Right lung (tissue), 5 donors: ENCODE measurements around the gene APOO. TPM values are rescaled to one million over a fixed set of nuclear protein-coding genes. Genes with fewer than 3 reads are reported as not detected.

Source experiments
- DNase-seq, 2 donors: peaks; one replicate each; pipeline ENCODE4 v3.0.0-alpha.2; 2013
- polyA plus RNA-seq, 5 donors: library from polyadenylated mRNA; unstranded; fragments of 120-200 nt; gene quantifications; one replicate each; pipeline versions ENCODE4 v1.2.1 to v1.2.3, GENCODE V29; 2013; ENCODE audit warnings: inconsistent platforms in 1 of 5, low replicate concordance in 1 of 5; ENCODE audit not compliant: insufficient read length in 5 of 5, insufficient read depth in 1 of 5

The APOO gene
- polyA plus RNA-seq, 5 donors = 16.8 to 23.6 (median 21.6) TPM

- no peak for DNase-seq
Measured at GRCh38 chrX:23821847-23822246, 85.9 kb downstream of the APOO start.

DNA sequence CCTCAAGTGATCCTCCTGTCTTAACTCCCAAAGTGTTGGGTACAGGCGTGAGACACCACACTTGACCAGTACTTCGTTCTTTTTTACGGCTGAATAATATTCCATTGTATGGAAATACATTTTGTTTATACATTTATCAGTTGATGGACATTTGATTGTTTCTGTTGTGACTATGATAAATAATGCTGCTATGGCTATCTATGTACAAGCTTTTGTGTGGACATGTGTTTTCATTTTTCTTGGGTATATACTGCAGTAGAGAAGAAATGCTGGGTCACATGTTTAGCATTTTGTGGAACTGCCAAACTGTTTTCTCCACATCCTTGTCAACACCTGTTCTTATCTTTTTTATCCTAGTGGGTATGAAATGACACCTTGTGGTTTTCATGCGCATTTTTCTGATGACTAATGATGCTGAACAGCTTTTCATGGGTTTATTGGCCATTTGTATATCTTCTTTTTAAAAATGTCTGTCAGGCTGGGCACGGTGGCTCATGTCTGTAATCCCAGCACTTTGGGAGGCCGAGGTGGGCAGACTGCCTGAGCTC is 87.4 kb downstream of the APOO start:
- no peak for DNase-seq

GRCh38 chrX:23819385-23820234 is 88.1 kb downstream of the APOO start:
- DNase-seq = no peak

- no peak for DNase-seq
Measured at GRCh38 chrX:23817979-23818336, 89.8 kb downstream of the APOO start.

- no peak for DNase-seq
Measured at GRCh38 chrX:23816179-23816578, 91.6 kb downstream of the APOO start.

DNA sequence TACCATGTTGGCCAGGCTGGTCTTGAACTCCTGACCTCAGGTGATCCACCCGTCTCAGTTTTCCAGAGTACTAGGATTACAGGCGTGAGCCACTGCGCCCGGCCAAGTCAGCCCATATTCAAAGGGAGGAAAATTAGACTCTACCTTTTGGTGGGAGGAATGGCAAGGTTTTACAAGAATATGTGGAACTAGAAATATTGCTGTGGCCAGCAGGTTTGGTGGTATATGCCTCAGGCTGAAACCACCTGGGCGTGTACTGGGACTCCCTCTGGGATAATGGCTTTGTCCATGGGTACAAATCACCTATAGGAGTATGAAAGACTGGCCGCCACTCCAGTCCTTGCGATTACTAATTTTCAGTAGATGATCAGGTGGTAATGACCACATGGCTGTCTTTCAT is 92.4 kb downstream of the APOO start:
- no peak for DNase-seq

- DNase-seq = no peak
Measured at GRCh38 chrX:23813808-23814207, 93.9 kb downstream of the APOO start.

DNA sequence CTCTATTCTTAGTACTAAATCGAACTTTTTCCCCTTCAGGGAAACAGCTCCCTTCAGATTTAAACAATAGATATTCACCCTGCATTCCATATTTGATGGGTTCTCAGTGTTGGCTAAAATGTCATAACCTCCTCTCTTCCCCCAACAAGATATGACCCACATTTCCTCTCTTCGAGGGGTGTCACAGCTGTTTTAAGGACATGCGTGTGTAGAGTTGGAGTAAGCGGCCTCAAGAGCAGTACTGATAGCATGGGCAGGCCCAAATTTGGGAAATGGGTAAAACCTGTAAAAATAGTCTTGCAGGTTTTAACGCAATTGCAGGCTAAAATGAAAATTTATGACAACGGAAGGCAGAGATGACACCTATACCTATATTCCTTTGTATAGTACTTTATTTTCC is 96.1 kb downstream of the APOO start:
- no peak for DNase-seq

DNA sequence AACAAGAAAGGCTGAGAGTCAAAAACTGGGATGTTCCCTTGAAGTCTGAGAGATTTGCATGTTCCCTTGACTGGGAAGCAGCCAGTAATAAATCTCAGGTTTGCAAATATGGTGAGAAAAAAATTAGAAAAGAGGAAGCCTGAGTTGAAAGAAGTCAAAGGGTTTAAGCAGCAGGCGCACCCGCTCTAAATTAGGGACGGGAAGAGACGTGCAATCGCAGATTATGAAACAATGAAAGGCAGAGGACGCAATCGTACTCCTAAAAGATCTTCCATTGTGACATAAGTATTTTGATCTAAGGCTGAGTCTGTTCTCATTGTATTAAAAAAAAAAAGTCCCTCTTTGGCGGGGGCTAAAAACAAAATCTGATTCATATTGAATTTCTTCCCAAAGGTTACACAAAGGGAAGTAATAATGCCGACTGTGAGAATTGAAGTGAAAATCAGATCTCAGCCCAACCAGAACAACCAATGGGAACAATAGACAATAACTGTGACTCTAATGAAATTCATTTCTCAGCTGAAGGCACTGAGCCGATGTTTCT is 96.6 kb downstream of the APOO start:
- no peak for DNase-seq

DNA sequence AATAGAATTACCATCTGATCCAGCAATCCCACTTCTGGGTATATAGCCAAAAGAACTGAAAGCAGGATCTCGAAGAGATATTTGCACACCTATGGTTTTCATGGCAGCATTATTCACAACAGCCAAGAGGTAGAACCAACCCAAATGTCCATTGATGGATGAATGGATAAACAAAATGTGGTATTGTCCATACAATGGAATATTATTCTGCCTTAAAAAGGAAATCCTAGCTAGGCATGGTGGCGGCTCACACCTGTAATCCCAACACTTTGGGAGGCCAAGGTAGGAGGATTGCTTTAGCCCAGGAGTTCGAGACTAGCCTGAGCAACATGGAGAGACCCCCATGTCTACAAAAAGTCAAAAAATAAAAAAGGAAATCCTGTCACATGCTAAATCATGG is 97.5 kb downstream of the APOO start:
- no peak for DNase-seq

- DNase-seq = no peak
Measured at GRCh38 chrX:23805389-23805788, 102.3 kb downstream of the APOO start.

GRCh38 chrX:23804578-23804977 is 103.2 kb downstream of the APOO start:
- DNase-seq = no peak

GRCh38 chrX:23803931-23804381 is 103.8 kb downstream of the APOO start:
- no peak for DNase-seq

DNA sequence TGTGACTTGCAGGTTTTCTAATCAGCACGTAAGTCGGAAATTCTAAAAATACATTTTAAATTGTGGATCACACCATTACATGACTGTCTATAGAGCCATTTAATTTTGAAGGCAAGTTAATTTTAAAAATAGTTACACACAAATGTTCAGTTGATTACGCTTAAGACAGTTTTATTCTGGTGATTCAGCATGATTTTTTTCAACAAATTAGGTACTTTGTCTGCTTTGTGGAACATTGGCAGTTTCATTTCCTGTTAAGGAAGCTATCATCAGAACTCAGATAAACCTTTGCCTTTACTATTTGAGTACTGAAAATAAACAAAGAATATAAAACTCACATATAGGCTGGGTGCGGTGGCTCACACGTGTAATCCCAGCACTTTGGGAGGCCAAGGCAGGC is 105.3 kb downstream of the APOO start:
- DNase-seq = no peak

DNA sequence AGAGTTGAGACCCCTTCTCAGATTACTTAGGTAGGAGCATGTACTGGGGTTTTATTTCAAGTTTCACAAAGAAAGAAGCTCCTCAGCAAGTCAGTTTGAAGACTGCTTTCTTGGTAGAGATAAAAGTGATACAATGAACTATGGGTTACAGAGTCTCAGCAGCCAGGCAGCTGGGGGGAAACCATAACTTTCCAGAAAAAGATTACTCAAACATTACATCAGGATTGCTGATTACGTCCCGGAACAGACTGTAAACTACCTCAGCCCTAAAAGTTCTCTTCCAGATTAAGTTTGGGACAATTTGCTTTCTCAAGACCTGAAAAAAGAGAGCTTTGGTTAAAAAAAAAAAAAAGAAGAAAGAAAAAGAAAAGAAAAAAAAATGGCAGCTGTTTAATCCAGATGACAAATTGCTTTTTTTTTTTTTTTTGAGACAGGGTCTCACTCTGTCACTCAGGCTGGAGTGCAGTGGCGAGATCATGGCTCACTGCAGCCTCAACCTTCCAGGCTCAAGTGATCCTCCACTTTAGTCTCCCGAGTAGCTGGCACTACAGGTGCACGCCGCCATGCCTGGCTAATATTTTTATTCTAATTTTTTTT is 108.2 kb downstream of the APOO start:
- no peak for DNase-seq

DNA sequence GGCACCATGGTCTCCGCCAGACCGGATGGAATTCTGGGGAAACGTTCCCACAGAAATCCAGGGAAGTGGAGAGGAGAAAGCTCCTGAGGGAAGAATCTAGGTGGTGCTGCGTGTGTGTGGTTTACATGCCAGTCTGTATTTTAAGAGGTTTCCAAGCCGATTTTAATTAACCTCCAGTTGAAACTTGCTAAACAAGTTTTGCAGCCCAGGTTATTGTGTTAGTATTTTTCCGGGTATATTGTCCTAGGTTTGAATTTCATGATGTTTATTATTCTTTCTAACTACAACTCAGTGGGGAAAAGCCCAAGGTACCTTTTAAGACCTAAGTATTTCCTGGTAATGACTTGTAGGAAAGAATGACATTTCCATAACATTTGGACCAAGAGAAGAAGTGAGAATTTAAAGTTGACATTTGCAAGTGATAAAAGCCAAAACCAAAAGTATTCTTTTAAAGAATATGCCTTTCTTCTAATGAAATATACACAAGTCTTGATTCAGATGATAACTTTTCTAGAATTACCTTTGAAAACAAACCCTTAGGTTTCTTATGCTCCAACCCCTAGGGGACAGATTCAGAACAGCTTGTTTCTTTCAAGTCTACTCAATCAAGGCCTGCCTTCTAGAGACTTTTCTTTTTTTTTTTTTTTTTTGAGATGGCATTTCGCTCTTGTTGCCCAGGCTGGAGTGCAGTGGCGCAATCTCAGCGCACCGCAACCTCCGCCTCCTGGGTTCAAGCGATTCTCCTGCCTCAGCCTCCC is 110.2 kb downstream of the APOO start:
- DNase-seq = no peak

DNA sequence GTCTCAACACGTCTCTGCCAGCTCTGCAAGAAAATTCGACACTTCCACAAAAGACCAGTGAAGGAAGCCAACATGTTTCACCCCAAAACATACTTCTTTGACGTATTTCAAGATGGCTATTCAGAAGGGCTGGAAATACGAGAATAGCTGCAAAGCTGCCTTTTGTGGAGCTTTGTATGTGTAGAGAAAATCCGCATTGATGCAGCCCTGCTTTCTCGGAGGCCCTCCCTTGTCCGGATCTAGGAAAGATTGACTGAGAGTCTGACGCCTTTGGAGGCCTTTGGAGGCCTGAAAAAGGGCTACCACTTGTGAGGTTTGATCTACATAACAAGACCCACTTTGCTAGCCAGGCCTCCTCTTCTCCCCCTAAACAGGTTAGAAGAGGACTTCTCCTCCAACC is 112.5 kb downstream of the APOO start:
- DNase-seq = no peak

- no peak for DNase-seq
Measured at GRCh38 chrX:23792861-23793553, 114.7 kb downstream of the APOO start.

GRCh38 chrX:23790155-23790497 is 117.6 kb downstream of the APOO start:
- no peak for DNase-seq

DNA sequence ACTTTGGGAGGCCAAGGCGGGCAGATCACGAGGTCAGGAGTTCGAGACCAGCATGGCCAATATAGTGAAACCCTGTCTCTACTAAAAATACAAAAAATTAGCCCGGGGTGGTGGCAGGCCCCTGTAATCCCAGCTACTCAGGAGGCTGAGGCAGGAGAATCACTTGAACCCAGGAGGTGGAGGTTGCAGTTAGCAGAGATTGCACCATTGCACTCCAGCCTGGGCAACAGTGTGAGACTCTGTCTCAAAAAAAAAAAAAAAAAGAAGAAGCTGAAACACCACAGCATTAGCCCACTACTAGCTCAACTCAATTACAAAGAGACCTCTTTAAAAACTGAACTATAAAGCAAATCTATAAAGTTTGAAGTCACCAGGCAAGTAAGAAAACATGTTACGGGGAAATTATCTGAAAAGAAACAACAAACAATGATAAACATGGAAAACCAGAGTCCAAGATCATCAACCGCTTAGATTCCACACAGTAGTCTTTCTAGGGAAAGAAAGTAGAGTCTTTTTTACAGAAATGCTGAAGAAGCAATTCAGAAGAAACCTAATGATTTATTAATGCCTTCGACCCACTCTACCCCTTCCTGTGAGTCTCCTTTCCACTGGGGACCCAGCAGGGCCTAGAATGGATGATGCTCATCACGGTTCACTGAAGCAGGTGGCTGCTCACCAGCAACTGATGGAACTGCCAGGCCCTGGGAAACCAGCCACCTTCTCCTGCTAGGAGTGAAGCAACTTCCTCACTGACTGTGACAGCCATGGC is 118.2 kb downstream of the APOO start:
- no peak for DNase-seq

GRCh38 chrX:23788946-23789345 is 118.8 kb downstream of the APOO start:
- no peak for DNase-seq
